ENCODE measurements around the gene TMEM229B.
"Not testable (repeated sequence)": the region's sequence is repeated elsewhere in the genome, so short reads cannot be mapped to it uniquely, and the experiment has no call there.

TMEM229B gene

DNA sequence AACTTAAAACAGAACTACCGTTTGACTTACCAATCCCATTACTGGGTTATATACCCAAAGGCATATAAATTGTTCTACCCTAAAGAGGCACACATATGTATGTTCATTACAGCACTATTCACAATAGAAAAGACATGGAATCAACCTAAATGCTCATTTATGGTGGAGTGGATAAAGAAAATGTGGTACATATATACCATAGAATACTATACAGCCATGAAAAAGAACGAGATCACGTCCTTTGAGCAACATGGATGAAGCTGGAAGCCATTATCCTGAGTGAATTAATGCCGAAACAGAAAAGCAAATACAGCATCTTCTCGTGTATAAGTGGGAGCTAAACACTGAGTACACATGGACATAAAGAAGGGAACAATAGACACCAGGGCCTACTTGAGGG is 31.8 kb downstream of the TMEM229B start:
- DNase-seq (ENCODE audit: low spot score) = no peak

DNA sequence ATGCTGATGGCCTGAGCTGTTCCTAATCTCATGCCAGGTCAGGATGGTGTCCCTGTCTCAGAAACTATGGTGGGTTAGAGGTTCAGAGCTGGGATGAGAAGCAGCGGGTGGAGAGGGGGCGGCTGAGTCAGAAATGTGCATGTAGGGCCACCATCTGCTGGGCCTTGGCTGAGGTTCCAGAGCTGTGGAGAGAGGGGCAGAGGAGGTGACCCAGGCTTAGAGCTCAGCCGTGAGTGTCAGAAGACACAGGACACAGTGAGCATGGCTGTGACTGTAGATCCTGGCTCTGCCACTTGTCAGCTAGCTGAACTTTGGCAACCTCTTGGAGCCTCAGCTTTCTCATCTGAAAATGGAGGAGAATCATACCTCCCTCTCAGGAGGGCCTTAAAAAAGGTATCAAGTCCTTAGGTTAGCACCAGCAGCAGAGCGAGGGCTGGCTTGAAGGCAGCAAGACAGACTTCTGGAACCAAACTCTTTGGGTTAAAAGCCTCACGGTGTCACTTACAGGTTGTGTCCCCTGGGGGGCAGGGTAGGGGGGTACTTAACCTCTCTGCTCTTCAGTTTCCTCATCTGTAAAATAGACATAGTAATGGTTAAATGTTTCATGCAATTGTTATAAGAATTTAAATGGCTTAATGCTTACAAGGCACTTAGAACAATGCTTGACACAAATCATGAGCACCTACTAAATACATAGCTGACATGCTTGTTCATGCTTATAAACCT is 34.8 kb downstream of the TMEM229B start:
- DNase-seq (ENCODE audit: low spot score) = no peak

DNA sequence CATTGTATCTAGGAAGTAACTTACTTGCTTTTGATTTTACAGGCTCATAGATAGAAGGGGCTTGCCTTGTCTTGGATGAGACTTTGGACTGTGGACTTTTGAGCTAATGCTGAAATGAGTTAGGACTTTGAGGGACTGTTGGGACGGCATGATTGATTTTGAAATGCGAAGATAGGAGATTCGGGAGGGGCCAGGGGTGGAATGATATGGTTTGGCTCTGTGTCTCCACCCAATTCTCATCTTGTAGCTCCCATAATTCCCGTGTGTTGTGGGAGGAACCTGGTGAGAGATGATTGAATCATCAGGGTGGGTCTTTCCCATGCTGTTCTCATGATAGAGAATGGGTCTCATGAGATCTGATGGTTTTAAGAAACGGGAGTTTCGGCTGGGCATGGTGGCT is 36.9 kb downstream of the TMEM229B start:
- DNase-seq (ENCODE audit: low spot score) = not testable (repeated sequence)

DNA sequence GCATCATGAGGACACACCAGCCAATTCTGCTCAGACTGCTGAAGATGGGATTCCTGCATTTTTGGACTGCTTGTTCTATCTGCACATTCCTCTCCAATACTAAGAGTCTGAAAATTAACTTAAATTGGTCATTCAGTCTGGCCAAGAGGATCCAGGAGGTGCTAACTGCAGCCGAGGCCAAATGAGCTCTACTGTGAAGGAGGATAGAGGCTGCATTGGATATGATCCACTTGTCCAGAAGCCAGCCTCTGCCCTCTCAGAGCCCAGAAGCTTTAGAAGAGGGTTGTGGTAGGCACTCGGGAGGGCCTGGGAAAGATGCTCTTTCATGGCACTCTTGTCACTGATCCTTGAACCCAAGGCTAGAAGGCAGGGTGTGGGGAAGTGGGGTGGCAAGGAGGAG is 39.4 kb downstream of the TMEM229B start:
- no peak for DNase-seq (ENCODE audit: low spot score)

DNA sequence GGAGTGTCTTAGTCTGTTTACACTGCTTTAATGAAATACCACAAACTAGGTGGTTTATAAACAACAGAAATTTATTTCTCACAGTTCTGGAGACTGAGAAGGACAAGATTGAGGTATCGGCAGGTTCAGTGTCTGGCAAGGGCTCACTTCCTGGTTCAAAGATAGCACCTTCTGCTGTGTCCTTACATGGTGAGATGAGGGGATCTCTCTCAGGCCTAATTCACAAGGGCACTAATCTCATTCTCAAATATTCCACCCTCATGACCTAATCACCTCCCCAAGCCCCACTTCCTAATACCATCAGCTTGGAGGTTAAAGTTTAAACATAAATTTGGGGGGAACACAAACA is 41.5 kb downstream of the TMEM229B start:
- DNase-seq (ENCODE audit: low spot score) = no peak

DNA sequence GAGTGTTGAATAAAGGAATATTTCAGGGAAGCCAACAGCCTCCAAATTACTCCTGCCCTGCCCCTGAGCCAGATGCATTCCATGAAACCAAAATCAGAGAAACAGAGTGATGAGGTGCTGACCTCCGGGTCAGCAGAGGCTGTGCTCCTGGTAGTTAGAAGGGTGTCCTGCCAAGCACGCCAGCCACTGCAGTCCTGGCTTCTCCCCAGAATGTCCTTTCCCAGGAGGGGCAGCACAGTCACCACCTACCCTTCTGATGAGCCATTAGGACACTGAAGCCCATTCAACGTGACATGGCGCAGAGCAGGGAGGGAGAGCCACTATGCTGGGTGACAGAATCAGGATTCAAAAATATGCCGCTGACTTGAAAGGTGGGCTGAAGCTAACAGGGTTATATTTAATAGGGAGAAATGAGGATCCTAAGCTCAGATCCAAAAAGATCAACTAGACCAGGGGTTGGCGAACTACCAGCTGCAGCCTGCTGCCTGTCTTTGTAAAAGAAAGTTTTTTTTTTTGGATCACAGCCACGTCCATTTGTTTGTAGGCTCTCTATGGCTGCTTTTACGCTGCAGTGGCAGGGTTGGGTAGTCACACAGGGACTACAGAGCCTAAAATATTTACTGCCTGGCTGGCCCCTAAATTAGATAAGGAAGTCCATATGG is 42.0 kb downstream of the TMEM229B start:
- DNase-seq (ENCODE audit: low spot score) = no peak

DNA sequence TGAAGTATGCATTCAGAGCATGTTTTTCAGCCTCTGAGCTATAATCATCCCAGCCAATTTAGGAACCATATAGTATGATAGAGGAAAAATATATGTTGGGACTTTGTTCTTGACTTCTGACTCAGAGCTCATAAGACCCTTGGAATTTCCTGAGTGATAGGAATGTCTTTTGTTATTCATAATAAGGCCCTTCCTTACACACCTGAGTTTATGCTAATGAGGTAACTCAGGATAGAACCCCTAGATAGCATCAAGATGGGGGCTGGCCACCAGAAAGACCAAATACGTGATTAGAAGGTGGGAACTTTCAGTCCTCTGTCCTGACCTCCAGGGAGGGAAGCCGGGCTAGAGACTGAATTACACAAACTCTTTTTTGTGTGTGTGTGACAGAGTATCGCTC is 44.1 kb downstream of the TMEM229B start:
- no peak for DNase-seq (ENCODE audit: low spot score)

DNA sequence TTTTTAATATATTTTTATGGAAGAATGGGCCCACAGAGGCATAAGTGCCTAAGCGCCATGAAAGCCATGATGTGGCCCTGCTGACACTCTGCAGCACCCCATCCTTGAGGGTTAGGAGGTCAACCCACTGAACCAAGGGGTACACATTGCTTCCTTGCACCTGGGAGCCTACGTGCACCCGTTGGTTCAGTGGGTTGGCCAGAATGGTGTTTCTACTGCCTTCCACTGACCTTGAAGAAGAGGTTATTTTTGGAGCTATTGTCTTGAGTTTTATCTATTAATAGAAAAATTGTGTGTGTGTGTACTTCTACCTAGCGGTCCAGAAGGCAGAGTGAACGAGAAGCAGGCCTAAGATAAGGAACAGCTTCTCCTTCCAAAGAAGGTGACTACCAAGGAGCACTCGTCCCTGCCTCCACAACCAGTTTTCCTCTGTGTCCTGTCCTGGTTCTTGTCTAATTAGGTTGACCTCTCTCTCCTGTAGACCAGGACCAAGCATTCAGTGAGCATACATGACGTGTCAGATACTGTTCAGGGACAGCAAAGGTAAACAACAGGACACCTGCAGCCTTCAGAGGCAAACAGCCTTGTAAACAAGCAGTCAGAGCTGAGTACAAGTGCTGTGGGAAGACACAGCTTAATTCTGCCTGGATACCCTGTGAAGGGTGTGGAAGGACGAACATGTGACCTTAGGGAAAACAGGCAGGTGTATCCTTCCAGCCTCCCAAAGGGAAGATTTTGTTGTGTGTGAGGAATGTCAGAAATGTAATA is 46.2 kb downstream of the TMEM229B start:
- no peak for DNase-seq (ENCODE audit: low spot score)

DNA sequence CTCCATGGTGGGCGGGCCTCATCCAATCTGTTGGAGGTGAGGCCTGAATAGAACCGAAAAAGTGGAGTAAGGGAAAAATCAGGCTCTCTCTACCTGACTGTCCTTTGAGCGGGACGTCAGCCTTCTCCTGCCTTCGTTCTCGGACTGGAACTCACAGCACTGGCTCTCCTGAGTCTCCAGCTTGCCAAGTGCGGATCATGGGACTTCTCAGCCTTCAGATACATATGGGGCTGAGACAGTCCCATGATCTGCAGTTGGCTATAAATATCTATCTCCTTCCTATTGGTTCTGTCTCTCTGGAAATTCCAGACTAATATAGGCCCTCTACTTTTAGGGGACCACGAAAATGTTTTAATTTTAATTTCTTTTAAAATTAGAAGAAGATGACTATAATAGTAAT is 46.8 kb downstream of the TMEM229B start:
- DNase-seq (ENCODE audit: low spot score) = no peak

DNA sequence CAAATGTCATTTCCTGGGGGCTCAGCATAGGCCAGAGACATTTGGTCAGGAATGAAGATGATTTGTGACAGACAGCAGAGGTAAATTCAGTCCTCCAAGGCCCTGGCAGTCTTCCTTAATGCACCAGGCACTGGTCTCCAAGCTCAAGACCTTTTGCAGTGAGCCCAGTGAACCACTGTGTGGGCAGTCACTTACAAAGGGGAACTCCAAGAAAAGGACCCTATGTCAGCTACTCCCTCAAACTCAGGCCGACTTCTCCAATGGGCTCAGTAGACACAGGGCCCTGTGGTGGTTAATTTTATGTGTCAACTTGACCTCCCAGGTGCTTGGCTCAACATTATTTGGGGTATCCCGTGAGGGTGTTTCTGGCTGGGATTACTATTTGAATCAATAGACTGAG is 47.3 kb downstream of the TMEM229B start:
- DNase-seq (ENCODE audit: low spot score) = no peak

DNA sequence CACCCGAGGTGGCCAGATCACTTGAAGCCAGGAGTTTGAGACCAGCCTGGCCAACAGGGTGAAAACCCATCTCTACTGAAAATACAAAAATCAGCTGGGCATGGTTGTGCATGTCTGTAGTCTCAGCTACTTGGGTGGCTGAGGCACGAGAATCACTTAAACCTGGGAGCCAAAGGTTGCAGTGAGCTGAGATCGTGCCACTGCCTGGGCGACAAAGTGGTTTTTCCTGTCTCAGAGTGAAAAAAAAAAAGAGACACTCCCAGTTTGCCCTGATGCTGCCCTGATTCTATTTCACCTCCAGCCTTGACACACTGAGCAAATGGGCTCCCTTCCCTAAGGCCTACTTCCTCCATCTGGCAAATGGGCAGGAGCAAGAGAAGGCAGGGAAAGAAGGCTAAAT is 48.0 kb downstream of the TMEM229B start:
- DNase-seq (ENCODE audit: low spot score) = no peak

DNA sequence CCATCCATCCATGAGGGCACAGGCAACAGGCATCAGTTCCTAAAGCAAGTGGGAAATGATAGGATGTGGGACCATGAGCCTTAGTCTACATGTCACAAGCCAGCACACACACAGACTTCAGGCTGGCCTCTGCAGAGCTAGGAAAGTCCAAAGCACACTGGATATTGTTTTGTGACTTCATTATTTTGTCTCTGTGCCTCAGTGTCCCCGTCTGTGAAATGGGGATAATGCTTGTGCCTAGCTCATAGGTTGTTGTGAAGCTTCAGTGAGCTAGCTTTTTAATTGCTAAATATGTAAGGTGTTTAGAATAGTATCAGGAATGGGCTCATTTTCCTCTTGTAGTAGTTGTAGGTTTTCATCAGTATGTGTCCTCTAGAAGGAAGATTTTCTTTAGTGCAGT is 49.6 kb downstream of the TMEM229B start:
- no peak for DNase-seq (ENCODE audit: low spot score)

DNA sequence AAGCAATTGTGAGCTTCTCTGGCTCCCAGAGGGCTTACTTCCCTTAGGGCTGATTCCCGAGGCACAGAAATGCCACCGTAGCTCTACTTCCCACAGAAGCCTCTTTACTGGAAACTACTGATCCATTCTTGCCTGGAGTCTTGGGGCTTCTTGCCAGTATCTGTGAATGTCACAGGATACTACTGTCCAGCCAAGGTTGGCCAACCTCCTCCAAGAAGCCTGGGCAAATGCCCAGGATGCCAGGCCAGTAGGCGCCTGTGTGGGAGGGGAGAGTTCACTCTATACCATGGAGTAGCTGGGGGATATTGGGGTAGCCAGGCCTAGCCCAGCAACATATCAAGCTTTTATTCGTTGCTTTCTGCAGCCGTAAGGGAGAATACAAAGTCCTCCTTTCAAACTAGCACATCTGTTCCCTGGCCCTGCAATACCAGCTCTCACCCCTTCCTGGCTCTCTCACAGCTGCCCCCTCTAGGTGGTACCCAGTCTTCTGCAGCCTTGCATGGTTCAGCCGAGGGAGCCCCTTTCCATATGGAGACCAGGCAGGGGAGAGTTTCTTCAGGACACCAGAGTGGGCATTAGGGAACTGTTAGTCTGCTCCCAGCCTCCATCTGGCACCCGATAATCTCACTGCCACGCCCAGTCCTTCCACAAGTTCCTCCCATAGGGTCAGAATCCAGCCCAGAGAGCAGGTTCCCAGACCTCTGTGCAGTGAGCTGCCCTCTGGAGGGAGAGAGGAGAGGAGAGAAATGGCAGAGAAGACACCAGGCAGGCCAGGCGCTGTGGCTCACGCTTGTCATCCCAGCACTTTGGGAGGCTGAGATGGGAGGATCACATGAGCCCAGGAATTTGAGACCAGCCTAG is 52.3 kb downstream of the TMEM229B start:
- no peak for DNase-seq (ENCODE audit: low spot score)

DNA sequence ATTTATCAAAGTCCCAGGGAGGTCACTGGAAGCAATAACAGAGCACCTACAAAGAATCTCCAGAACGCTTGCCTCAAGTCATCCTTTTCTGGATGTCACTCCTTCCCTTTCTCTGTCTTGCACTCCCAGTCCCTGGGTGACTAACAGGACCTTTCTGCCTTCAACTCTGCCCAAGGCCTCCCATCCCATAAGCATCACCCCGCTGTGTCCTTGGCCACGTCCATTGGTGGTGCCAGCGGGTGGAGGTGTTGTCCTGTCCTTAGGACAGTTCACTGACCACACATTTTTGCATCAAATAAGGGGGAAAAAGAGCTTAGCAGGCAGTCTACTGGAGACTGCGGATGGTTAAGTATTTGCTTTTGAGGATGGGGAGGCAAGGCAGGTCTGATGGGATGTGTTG is 52.9 kb downstream of the TMEM229B start:
- no peak for DNase-seq (ENCODE audit: low spot score)

DNA sequence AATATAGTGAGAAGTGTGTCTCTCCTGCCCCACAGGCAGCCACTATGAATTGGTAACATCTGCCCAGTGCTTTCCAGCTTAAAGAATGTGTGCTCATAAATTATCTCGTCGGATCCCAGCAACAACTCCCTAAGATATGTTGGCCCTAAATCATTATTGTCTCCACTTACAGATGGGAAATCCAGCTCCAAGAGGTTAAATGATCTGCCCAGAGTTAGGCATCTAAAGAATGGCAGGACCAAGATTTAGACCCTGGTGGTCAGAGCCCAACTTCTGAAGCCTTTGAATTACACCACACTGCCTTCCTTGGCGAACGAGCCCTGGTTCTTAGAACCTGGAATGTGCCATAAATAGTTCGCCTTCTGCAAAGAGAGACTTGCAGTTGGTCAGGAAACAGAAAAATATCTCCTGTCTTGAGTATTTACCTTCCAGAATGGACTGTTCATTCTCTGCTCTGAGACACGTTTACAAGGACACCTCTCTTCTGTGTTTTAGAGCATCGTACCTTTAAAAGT is 56.4 kb downstream of the TMEM229B start:
- DNase-seq (ENCODE audit: low spot score) = no peak

DNA sequence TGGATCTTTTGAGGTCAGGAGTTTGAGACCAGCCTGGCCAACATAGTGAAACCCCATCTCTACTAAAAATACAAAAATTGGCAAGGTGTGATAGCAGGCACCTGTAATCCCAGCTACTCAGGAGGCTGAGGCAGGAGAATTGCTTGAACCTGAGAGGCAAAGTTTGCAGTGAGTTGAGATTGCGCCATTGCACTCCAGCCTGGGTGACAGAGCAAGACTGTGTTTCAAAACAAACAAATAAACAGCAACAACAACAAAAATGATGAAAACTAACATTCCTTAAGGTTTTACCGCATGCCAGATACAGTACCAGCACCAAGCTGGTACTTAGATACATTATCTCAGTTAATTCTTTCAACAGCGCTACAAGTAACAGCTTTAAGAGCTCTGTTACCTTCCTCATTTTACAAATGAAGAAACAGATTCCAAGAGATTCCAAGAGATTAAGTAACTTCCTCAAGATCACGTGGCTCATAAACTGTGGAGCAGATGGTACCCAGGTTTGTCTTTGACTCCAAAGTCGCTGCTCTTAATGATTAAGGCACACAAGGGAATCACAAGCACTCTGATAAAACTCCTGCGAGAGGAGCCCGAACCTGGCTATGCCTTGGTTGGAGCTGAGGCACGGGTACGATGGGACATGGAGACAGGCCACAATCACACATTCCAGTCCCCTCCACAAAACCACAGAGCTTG is 58.9 kb downstream of the TMEM229B start:
- DNase-seq (ENCODE audit: low spot score) = peak; percentile 40

DNA sequence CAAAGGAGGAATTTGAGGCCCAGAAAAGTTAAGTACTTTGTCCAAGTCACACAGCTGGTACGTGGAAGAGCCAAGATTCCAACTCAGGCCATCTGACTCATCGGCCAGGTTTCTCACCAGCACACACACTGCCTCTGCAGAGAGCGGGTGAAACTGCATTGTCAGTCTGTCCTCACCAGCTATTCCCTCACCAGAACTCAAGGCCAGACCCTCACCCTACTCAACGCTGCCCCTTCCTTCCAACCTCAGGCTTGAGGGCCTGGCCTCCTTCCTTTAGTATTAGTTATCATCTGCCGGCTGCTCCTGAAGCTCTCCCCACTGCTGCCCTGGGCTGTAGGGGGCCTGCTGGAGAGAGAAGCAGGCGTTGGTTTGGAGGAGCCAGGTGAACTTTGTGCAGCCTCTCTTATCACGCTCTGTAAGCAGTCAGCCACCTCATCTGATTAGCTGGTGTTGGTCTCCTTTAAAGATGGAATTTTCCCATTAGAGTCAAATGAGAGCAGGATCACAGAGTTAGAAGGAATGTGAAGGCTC is 60.0 kb downstream of the TMEM229B start:
- DNase-seq (ENCODE audit: low spot score) = peak; percentile 67

DNA sequence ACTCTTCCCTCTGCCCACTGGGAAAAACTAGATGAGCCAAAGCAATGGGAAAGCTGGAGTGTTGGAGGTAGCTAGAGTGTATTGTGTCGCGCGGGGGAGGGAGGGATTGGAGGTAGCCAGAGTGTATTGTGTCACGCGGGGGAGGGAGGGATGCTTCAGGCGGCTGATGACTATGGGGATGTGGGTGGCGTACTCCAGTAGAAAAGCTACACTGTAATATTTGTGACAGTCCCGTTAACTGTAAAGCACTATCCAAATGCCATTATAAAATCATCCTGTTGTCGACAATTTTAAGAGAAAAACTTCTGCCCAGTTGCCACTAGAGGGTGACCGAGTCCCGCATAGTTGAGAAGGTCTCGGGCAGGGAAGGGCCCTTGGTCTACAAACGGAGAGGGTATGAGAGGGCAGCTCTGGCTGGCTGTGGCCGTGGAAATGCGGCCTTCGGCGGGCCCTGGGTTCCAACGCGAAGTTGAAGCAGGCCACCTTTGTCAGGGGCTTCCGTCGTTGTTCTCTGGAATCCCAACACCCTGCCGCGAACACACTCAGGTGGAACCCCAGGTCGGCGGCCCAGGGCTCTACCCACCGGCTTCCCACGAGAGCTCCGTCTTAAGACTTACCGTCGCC is 61.4 kb downstream of the TMEM229B start:
- DNase-seq (ENCODE audit: low spot score) = peak; percentile 91

DNA sequence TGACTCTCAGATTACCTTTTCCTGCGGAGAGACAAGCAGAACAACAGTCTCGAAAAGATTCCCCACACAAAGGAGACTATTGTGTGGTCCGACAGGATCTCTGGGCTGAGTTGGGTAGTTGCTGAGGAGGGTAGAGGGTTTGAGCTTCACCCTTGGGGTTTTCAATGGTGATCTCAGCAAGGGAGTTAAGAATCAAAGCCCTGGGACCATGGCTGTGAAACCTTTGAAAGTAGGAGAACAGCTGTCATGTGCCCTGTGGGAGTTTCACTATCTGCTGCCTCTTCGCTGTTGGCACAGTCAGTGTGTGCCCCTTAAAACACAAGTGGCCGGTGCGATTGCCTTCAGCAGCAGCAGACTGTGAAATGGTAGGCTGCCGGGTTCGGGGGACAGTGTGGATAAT is 62.4 kb downstream of the TMEM229B start:
- DNase-seq (ENCODE audit: low spot score) = no peak

DNA sequence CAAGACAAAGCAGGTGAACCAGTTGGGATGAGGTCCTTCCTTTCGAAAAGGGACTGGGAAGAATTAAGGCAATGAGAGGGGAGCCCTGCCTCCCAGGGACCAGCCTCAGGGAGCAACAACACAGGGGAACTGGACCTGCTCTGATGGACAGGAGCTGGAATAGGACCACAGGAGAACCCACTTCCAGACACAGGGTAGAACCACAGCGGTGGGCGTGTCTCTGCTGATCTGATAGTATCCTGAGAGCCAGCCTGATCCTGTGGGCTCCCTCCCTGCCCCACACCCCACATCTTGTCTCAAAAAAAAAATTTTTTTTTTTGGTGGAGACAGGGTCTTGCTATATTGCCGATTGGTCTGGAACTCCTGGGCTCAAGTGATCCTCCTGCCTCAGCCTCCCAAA is 62.9 kb downstream of the TMEM229B start:
- no peak for DNase-seq (ENCODE audit: low spot score)

DNA sequence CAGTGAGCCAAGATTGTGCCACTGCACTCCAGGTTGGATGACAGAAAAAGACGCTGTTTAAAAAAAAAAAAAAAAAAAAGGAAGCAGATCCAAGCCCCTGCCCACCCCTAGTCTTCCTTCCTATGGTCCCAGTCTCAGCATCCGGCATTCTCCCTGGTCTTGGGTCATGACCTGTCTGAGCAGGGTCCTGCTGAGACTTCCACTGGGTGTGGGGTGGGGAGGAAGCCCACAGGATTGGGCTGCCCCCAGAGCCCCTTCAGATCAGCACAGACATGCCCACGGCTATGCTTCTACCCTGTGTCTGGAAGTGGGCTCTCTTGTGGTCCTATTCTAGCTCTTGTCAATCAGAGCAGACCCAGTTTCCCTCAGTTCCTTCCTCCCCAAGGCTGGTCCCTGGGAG is 64.0 kb downstream of the TMEM229B start:
- no peak for DNase-seq (ENCODE audit: low spot score)

All from GM03348 (cell line).